Body of pancreas (tissue), 4 donors: ENCODE data around the gene PCDHAC2.

Source experiments
- POLR2A ChIP-seq, 3 donors: fragments of 450-650 bp; IDR thresholded peaks; one replicate each; pipeline ENCODE4 v1.6.1; 2016; ENCODE audit warnings: antibody characterized with exemption in 3 of 3, mild to moderate bottlenecking in 2 of 3
- TF ChIP-seq, protein P1 (sequence below), 7 experiments: fragments of 450-650 bp in 4 of 7; fragments of 200-600 bp in 3 of 7; sonication (generic) in 3 of 7; IDR thresholded peaks; one replicate each; pipeline ENCODE4 v1.5.1; 2016 to 2019; ENCODE audit warnings: antibody characterized with exemption in 7 of 7

DNA sequence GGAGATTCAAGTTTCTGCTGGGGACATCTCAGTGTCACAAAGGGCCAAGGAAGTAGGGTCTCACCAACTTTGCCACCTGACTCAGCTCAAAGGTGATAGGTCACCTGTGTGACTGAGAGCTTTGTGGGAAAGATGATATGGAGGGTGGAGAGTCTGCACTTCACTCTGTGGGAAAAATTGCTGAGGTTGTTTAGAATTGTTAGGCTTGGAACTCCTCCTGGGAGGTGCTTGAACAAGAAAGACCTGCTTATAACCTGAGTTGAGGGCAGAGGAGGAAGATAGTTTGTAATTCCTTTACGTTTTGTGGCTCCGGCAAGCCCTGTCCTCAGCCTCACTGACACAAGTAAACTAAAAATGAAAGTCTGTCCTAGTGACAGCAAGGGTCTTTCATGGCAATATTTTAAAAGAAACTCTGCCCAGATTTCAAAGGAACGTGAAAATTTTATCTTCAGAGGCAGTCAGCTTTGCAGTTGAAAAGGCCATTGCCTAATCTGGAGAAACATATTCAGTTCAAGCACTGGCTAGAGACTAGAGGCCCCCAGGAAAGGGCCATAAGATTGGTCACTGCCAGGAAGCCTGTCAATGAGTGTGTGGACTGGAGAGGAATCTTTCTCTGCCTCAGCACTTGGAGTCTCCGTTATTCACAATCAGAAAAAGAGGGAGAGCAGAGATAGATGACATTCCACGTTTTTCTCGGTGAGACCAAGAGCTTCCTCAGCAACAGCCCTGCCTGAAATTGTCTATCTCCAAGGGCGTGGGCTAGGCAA lies 23.2 kb downstream of the PCDHAC2 start:
- TF ChIP-seq, protein P1, sequence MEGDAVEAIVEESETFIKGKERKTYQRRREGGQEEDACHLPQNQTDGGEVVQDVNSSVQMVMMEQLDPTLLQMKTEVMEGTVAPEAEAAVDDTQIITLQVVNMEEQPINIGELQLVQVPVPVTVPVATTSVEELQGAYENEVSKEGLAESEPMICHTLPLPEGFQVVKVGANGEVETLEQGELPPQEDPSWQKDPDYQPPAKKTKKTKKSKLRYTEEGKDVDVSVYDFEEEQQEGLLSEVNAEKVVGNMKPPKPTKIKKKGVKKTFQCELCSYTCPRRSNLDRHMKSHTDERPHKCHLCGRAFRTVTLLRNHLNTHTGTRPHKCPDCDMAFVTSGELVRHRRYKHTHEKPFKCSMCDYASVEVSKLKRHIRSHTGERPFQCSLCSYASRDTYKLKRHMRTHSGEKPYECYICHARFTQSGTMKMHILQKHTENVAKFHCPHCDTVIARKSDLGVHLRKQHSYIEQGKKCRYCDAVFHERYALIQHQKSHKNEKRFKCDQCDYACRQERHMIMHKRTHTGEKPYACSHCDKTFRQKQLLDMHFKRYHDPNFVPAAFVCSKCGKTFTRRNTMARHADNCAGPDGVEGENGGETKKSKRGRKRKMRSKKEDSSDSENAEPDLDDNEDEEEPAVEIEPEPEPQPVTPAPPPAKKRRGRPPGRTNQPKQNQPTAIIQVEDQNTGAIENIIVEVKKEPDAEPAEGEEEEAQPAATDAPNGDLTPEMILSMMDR (IDR thresholded peaks at IDR 0.05): no peak
- no peak for TF ChIP-seq POLR2A (IDR thresholded peaks at IDR 0.05)
